WTC11 (cell line): Measurements from ENCODE around the gene TLR10.

Experiments
- AFF4 ChIP-seq: sonication (generic); formaldehyde crosslinking; IDR thresholded peaks from 2 replicates; pipeline ENCODE4 v1.8.1; 2023; ENCODE audit warnings: mild to moderate bottlenecking, missing genetic modification reagents, borderline replicate concordance
- CREB1 ChIP-seq: sonication (generic); formaldehyde crosslinking; IDR thresholded peaks from 2 replicates; pipeline ENCODE4 v1.8.0; 2023; ENCODE audit warnings: mild to moderate bottlenecking, missing genetic modification reagents
- CTCF ChIP-seq: fragments of 200-600 bp; IDR thresholded peaks from 2 replicates; pipeline ENCODE4 v1.8.0; 2022; ENCODE audit warnings: antibody characterized with exemption
- ETV6 ChIP-seq: sonication (generic); formaldehyde crosslinking; IDR thresholded peaks from 2 replicates; pipeline ENCODE4 v1.8.1; 2022; ENCODE audit warnings: mild to moderate bottlenecking, missing genetic modification reagents
- FOXP1 ChIP-seq: sonication (generic); formaldehyde crosslinking; IDR thresholded peaks from 2 replicates; pipeline ENCODE4 v1.8.0; 2022; ENCODE audit warnings: missing genetic modification reagents, mild to moderate bottlenecking, moderate library complexity, borderline replicate concordance
- HMGXB4 ChIP-seq: sonication (generic); formaldehyde crosslinking; IDR thresholded peaks from 2 replicates; pipeline ENCODE4 v1.8.1; 2023; ENCODE audit warnings: mild to moderate bottlenecking, moderate library complexity, missing genetic modification reagents
- MAX ChIP-seq: sonication (generic); formaldehyde crosslinking; IDR thresholded peaks from 2 replicates; pipeline ENCODE4 v1.8.0; 2022; ENCODE audit warnings: mild to moderate bottlenecking, missing genetic modification reagents
- NR2C2 ChIP-seq: sonication (generic); formaldehyde crosslinking; IDR thresholded peaks from 2 replicates; pipeline ENCODE4 v1.8.0; 2022; ENCODE audit warnings: mild to moderate bottlenecking, missing genetic modification reagents
- ZNF281 ChIP-seq: sonication (generic); formaldehyde crosslinking; IDR thresholded peaks from 2 replicates; pipeline ENCODE4 v1.8.0; 2023; ENCODE audit warnings: mild to moderate bottlenecking, missing genetic modification reagents

- TF ChIP-seq CTCF (no peak), HMGXB4 (CRISPR knock-in tag) (no peak), ZNF281 (CRISPR knock-in tag) (no peak), AFF4 (CRISPR knock-in tag) (no peak), MAX (CRISPR knock-in tag) (no peak), NR2C2 (CRISPR knock-in tag) (no peak), FOXP1 (no peak), ETV6 (CRISPR knock-in tag) (no peak), CREB1 (CRISPR knock-in tag) (no peak)
These were observed 1.4 kb upstream of the TLR10 start for GRCh38 chr4:38784141-38784540.
